ENCODE data around the gene PHF1.
A peak's percentile ranks its signal among the peaks of the same experiment; 100 is the strongest.
"Not testable (repeated sequence)": the region's sequence is repeated elsewhere in the genome, so short reads cannot be mapped to it uniquely, and the experiment has no call there.

The PHF1 gene

GRCh38 chr6:33392979-33393378 lies 17.8 kb upstream of the PHF1 start:
- peak overlapping the region; percentile 93 for H3K56ac ChIP-seq (ENCODE audit: low read length)
- H3K27me3 ChIP-seq (ENCODE audit: insufficient read depth, low read length, poor library complexity), result no peaks in the 10 kb centered on the region
- no CpG with 5 or more reads among the region's 3 CpGs for WGBS (ENCODE audit: extremely low coverage, insufficient coverage, low lambda C conversion rate)
- peaks cover 52% of the 10 kb centered on the region for H3K79me2 ChIP-seq (ENCODE audit: control insufficient read depth, insufficient read depth, low read length)
- H3K23ac ChIP-seq (ENCODE audit: low read length), result no peak overlapping the region
- H2BK5ac ChIP-seq (ENCODE audit: low read length), result no peak overlapping the region
- H4K5ac ChIP-seq (ENCODE audit: low read length), result no peak overlapping the region
- no peak overlapping the region for H3K27ac ChIP-seq (ENCODE audit: low read depth, low read length)
- H3K4ac ChIP-seq (ENCODE audit: low read depth, low read length), result no peak overlapping the region
- no peak overlapping the region for H2AK5ac ChIP-seq (ENCODE audit: low read length)
- peaks cover 3% of the 10 kb centered on the region for H3K36me3 ChIP-seq (ENCODE audit: control insufficient read depth, insufficient read depth, low read length)
- peaks cover 11% of the 10 kb centered on the region for H3K79me1 ChIP-seq (ENCODE audit: low read length)
- H3K4me1 ChIP-seq (ENCODE audit: control insufficient read depth, low read depth, low read length), result no peaks in the 10 kb centered on the region
- H2BK15ac ChIP-seq (replicated peaks; ENCODE audit: low read depth), result no peak overlapping the region
- H3K18ac ChIP-seq (ENCODE audit: low read length), result no peak overlapping the region
- peak overlapping the region; percentile 21 for H3K4me2 ChIP-seq (ENCODE audit: low read length)
- no peak overlapping the region for H4K8ac ChIP-seq (ENCODE audit: low read depth, low read length)
- H3K4me3 ChIP-seq (ENCODE audit: low read length), result peak overlapping the region; percentile 90
- no peak overlapping the region for H2BK120ac ChIP-seq (ENCODE audit: low read depth, low read length)
- no peak for DNase-seq
- H3K9ac ChIP-seq (ENCODE audit: low read length), result peak overlapping the region; percentile 90

- Histone ChIP-seq H3K4me3 (ENCODE audit: low read length) (no peak overlapping the region), H3K23ac (ENCODE audit: low read length) (no peak overlapping the region), H3K79me1 (ENCODE audit: low read length) (peaks cover 13% of the 10 kb centered on the region), H2BK120ac (ENCODE audit: low read depth, low read length) (no peak overlapping the region), H2AK5ac (ENCODE audit: low read length) (no peak overlapping the region), H3K56ac (ENCODE audit: low read length) (no peak overlapping the region), H3K4ac (ENCODE audit: low read depth, low read length) (no peak overlapping the region), H3K4me1 (ENCODE audit: control insufficient read depth, low read depth, low read length) (no peaks in the 10 kb centered on the region), H3K27me3 (ENCODE audit: insufficient read depth, low read length, poor library complexity) (no peaks in the 10 kb centered on the region), H2BK15ac (replicated peaks; ENCODE audit: low read depth) (no peak overlapping the region), H4K5ac (ENCODE audit: low read length) (no peak overlapping the region), H3K9ac (ENCODE audit: low read length) (no peak overlapping the region), H3K18ac (ENCODE audit: low read length) (no peak overlapping the region), H3K4me2 (ENCODE audit: low read length) (no peak overlapping the region), H4K8ac (ENCODE audit: low read depth, low read length) (no peak overlapping the region), H3K79me2 (ENCODE audit: control insufficient read depth, insufficient read depth, low read length) (peaks cover 46% of the 10 kb centered on the region), H3K27ac (ENCODE audit: low read depth, low read length) (no peak overlapping the region), H3K36me3 (ENCODE audit: control insufficient read depth, insufficient read depth, low read length) (peaks cover 8% of the 10 kb centered on the region), H2BK5ac (ENCODE audit: low read length) (no peak overlapping the region)
- no peak for DNase-seq
- no CpG with 5 or more reads among the region's 1 CpG for WGBS (ENCODE audit: extremely low coverage, insufficient coverage, low lambda C conversion rate)
These were observed 13.3 kb upstream of the PHF1 start for GRCh38 chr6:33397541-33397940.

GRCh38 chr6:33398601-33399000 lies 12.2 kb upstream of the PHF1 start:
- Histone ChIP-seq H3K36me3 (ENCODE audit: control insufficient read depth, insufficient read depth, low read length) (peaks cover 11% of the 10 kb centered on the region), H3K79me1 (ENCODE audit: low read length) (peaks cover 15% of the 10 kb centered on the region), H3K79me2 (ENCODE audit: control insufficient read depth, insufficient read depth, low read length) (peaks cover 36% of the 10 kb centered on the region)
- not testable (repeated sequence) for H2AK5ac ChIP-seq (ENCODE audit: low read length); H3K4me3 ChIP-seq (ENCODE audit: low read length); H3K4me2 ChIP-seq (ENCODE audit: low read length); H2BK120ac ChIP-seq (ENCODE audit: low read depth, low read length); H2BK5ac ChIP-seq (ENCODE audit: low read length); H3K4ac ChIP-seq (ENCODE audit: low read depth, low read length); H3K4me1 ChIP-seq (ENCODE audit: control insufficient read depth, low read depth, low read length); H3K23ac ChIP-seq (ENCODE audit: low read length); H4K5ac ChIP-seq (ENCODE audit: low read length); H3K27ac ChIP-seq (ENCODE audit: low read depth, low read length); H3K9ac ChIP-seq (ENCODE audit: low read length); H4K8ac ChIP-seq (ENCODE audit: low read depth, low read length); H3K27me3 ChIP-seq (ENCODE audit: insufficient read depth, low read length, poor library complexity); H3K18ac ChIP-seq (ENCODE audit: low read length); H2BK15ac ChIP-seq (replicated peaks; ENCODE audit: low read depth); DNase-seq; H3K56ac ChIP-seq (ENCODE audit: low read length)
- no CpG with 5 or more reads among the region's 3 CpGs for WGBS (ENCODE audit: extremely low coverage, insufficient coverage, low lambda C conversion rate)

GRCh38 chr6:33399881-33400280 lies 10.9 kb upstream of the PHF1 start:
- H3K79me1 ChIP-seq (ENCODE audit: low read length), result peaks cover 14% of the 10 kb centered on the region
- not testable (repeated sequence) for H3K27ac ChIP-seq (ENCODE audit: low read depth, low read length); DNase-seq; H3K4me3 ChIP-seq (ENCODE audit: low read length); H3K56ac ChIP-seq (ENCODE audit: low read length); H3K23ac ChIP-seq (ENCODE audit: low read length); H2BK15ac ChIP-seq (replicated peaks; ENCODE audit: low read depth); H2BK5ac ChIP-seq (ENCODE audit: low read length); H3K18ac ChIP-seq (ENCODE audit: low read length); H3K4ac ChIP-seq (ENCODE audit: low read depth, low read length); H3K4me1 ChIP-seq (ENCODE audit: control insufficient read depth, low read depth, low read length); H4K8ac ChIP-seq (ENCODE audit: low read depth, low read length); H3K27me3 ChIP-seq (ENCODE audit: insufficient read depth, low read length, poor library complexity); H2AK5ac ChIP-seq (ENCODE audit: low read length); H3K9ac ChIP-seq (ENCODE audit: low read length); H4K5ac ChIP-seq (ENCODE audit: low read length); H3K4me2 ChIP-seq (ENCODE audit: low read length); H2BK120ac ChIP-seq (ENCODE audit: low read depth, low read length)
- peaks cover 24% of the 10 kb centered on the region for H3K79me2 ChIP-seq (ENCODE audit: control insufficient read depth, insufficient read depth, low read length)
- no CpG with 5 or more reads among the region's 6 CpGs for WGBS (ENCODE audit: extremely low coverage, insufficient coverage, low lambda C conversion rate)
- peaks cover 20% of the 10 kb centered on the region for H3K36me3 ChIP-seq (ENCODE audit: control insufficient read depth, insufficient read depth, low read length)

- no peak overlapping the region for H3K23ac ChIP-seq (ENCODE audit: low read length)
- no peak overlapping the region for H3K56ac ChIP-seq (ENCODE audit: low read length)
- no peak overlapping the region for H3K4ac ChIP-seq (ENCODE audit: low read depth, low read length)
- peaks cover 26% of the 10 kb centered on the region for H3K36me3 ChIP-seq (ENCODE audit: control insufficient read depth, insufficient read depth, low read length)
- H3K79me2 ChIP-seq (ENCODE audit: control insufficient read depth, insufficient read depth, low read length), result no peaks in the 10 kb centered on the region
- H3K27ac ChIP-seq (ENCODE audit: low read depth, low read length), result no peak overlapping the region
- WGBS (ENCODE audit: extremely low coverage, insufficient coverage, low lambda C conversion rate), result no CpG with 5 or more reads among the region's 17 CpGs
- no peak overlapping the region for H2BK15ac ChIP-seq (replicated peaks; ENCODE audit: low read depth)
- no peak overlapping the region for H2BK120ac ChIP-seq (ENCODE audit: low read depth, low read length)
- H2BK5ac ChIP-seq (ENCODE audit: low read length), result no peak overlapping the region
- H3K9ac ChIP-seq (ENCODE audit: low read length), result no peak overlapping the region
- no peak overlapping the region for H4K8ac ChIP-seq (ENCODE audit: low read depth, low read length)
- no peak overlapping the region for H4K5ac ChIP-seq (ENCODE audit: low read length)
- H3K27me3 ChIP-seq (ENCODE audit: insufficient read depth, low read length, poor library complexity), result no peaks in the 10 kb centered on the region
- no peaks in the 10 kb centered on the region for H3K4me1 ChIP-seq (ENCODE audit: control insufficient read depth, low read depth, low read length)
- no peak overlapping the region for H3K4me2 ChIP-seq (ENCODE audit: low read length)
- no peak overlapping the region for H3K4me3 ChIP-seq (ENCODE audit: low read length)
- no peak for DNase-seq
- no peak overlapping the region for H2AK5ac ChIP-seq (ENCODE audit: low read length)
- H3K79me1 ChIP-seq (ENCODE audit: low read length), result peaks cover 4% of the 10 kb centered on the region
- no peak overlapping the region for H3K18ac ChIP-seq (ENCODE audit: low read length)
These were observed 5.9 kb upstream of the PHF1 start for GRCh38 chr6:33404884-33405283.

GRCh38 chr6:33405386-33405940 lies 5.4 kb upstream of the PHF1 start:
- Histone ChIP-seq H4K5ac (ENCODE audit: low read length) (no peak overlapping the region), H2BK120ac (ENCODE audit: low read depth, low read length) (no peak overlapping the region), H3K9ac (ENCODE audit: low read length) (no peak overlapping the region), H2BK15ac (replicated peaks; ENCODE audit: low read depth) (no peak overlapping the region), H3K27ac (ENCODE audit: low read depth, low read length) (no peak overlapping the region), H3K4me1 (ENCODE audit: control insufficient read depth, low read depth, low read length) (no peaks in the 10 kb centered on the region), H2BK5ac (ENCODE audit: low read length) (no peak overlapping the region), H3K56ac (ENCODE audit: low read length) (no peak overlapping the region), H3K4ac (ENCODE audit: low read depth, low read length) (no peak overlapping the region), H3K36me3 (ENCODE audit: control insufficient read depth, insufficient read depth, low read length) (peaks cover 26% of the 10 kb centered on the region), H2AK5ac (ENCODE audit: low read length) (no peak overlapping the region), H4K8ac (ENCODE audit: low read depth, low read length) (no peak overlapping the region), H3K27me3 (ENCODE audit: insufficient read depth, low read length, poor library complexity) (no peaks in the 10 kb centered on the region), H3K4me3 (ENCODE audit: low read length) (no peak overlapping the region), H3K4me2 (ENCODE audit: low read length) (no peak overlapping the region), H3K79me1 (ENCODE audit: low read length) (peaks cover 4% of the 10 kb centered on the region), H3K18ac (ENCODE audit: low read length) (no peak overlapping the region), H3K23ac (ENCODE audit: low read length) (no peak overlapping the region), H3K79me2 (ENCODE audit: control insufficient read depth, insufficient read depth, low read length) (no peaks in the 10 kb centered on the region)
- WGBS (ENCODE audit: extremely low coverage, insufficient coverage, low lambda C conversion rate), result no CpG with 5 or more reads among the region's 15 CpGs
- no peak for DNase-seq
